ENCODE measurements around the gene RIMBP2. TPM values are rescaled to one million over a fixed set of nuclear protein-coding genes. Genes with fewer than 3 reads are reported as not detected.

RIMBP2 gene
- total and polyA plus RNA-seq, 2 experiments from 2014 or later, result 0.31 to 0.37 TPM

- Mint-ChIP-seq H3K27me3 (ENCODE audit: insufficient read depth, low read depth, poor library complexity) (peaks cover 7% of the 10 kb centered on the region), H3K27ac (no peak overlapping the region), H3K36me3 (ENCODE audit: low read depth) (peaks cover 25% of the 10 kb centered on the region; the same call in 2 of the 3 replicates), H3K4me3 (no peak overlapping the region), H3K4me1 (peaks cover 4% of the 10 kb centered on the region), H3K9me3 (peaks cover 84% of the 10 kb centered on the region)
- H3F3A ChIP-seq (replicated peaks; ENCODE audit: low read depth), result no peaks in the 10 kb centered on the region
- no peak overlapping the region for H3K4me2 ChIP-seq
- TF ChIP-seq EZH2 (IDR thresholded peaks at IDR 0.05; ENCODE audit: low read depth, unreplicated experiment) (no peak), ZNF462 (CRISPR knock-in tag; IDR thresholded peaks at IDR 0.05) (no peak)
- no peaks in the 10 kb centered on the region for H3K4me1 ChIP-seq (ENCODE audit: insufficient read depth)
- H3K27me3 ChIP-seq (ENCODE audit: insufficient read depth), result no peaks in the 10 kb centered on the region
- no peak for DNase-seq (ENCODE audit: low spot score)
- H3K36me3 ChIP-seq (ENCODE audit: insufficient read depth), result no peaks in the 10 kb centered on the region
- H3K27ac ChIP-seq (ENCODE audit: low read depth), result no peak overlapping the region
- H3K79me2 ChIP-seq (replicated peaks; ENCODE audit: insufficient read depth), result no peaks in the 10 kb centered on the region
- no peak overlapping the region for H3K4me3 ChIP-seq
- ATAC-seq, result no peak
- no peaks in the 10 kb centered on the region for H3K9me2 ChIP-seq (ENCODE audit: insufficient read depth)
- no peak overlapping the region for H2AFZ ChIP-seq
- H4K20me1 ChIP-seq (replicated peaks; ENCODE audit: insufficient read depth), result no peaks in the 10 kb centered on the region
These were observed 230.6 kb downstream of the RIMBP2 start for GRCh38 chr12:130485291-130486145.

GRCh38 chr12:130484221-130484620 is 231.9 kb downstream of the RIMBP2 start:
- Mint-ChIP-seq H3K27me3 (ENCODE audit: insufficient read depth, low read depth, poor library complexity) (peaks cover 5% of the 10 kb centered on the region), H3K36me3 (ENCODE audit: low read depth) (peaks cover 17% of the 10 kb centered on the region; the same call in 2 of the 3 replicates), H3K4me3 (no peak overlapping the region), H3K4me1 (peaks cover 4% of the 10 kb centered on the region), H3K9me3 (peaks cover 83% of the 10 kb centered on the region), H3K27ac (no peak overlapping the region)
- DNase-seq (ENCODE audit: low spot score), result no peak
- no peaks in the 10 kb centered on the region for H3K9me2 ChIP-seq (ENCODE audit: insufficient read depth)
- H3K4me2 ChIP-seq, result no peak overlapping the region
- H3K27ac ChIP-seq (ENCODE audit: low read depth), result no peak overlapping the region
- no peak overlapping the region for H2AFZ ChIP-seq
- H4K20me1 ChIP-seq (replicated peaks; ENCODE audit: insufficient read depth), result no peaks in the 10 kb centered on the region
- H3K79me2 ChIP-seq (replicated peaks; ENCODE audit: insufficient read depth), result no peaks in the 10 kb centered on the region
- no peaks in the 10 kb centered on the region for H3F3A ChIP-seq (replicated peaks; ENCODE audit: low read depth)
- no peaks in the 10 kb centered on the region for H3K36me3 ChIP-seq (ENCODE audit: insufficient read depth)
- no peaks in the 10 kb centered on the region for H3K4me1 ChIP-seq (ENCODE audit: insufficient read depth)
- no peaks in the 10 kb centered on the region for H3K27me3 ChIP-seq (ENCODE audit: insufficient read depth)
- no peak overlapping the region for H3K4me3 ChIP-seq
- ATAC-seq, result no peak
- TF ChIP-seq ZNF462 (CRISPR knock-in tag; IDR thresholded peaks at IDR 0.05) (no peak), ZNF114 (CRISPR knock-in tag; IDR thresholded peaks at IDR 0.05) (no peak)
